ENCODE data around the gene VAV3. TPM values are rescaled to one million over a fixed set of nuclear protein-coding genes. Genes with fewer than 3 reads are reported as not detected.

The VAV3 gene
- total and polyA plus RNA-seq, 2 donors = 3.8 to 24.2 TPM

DNA sequence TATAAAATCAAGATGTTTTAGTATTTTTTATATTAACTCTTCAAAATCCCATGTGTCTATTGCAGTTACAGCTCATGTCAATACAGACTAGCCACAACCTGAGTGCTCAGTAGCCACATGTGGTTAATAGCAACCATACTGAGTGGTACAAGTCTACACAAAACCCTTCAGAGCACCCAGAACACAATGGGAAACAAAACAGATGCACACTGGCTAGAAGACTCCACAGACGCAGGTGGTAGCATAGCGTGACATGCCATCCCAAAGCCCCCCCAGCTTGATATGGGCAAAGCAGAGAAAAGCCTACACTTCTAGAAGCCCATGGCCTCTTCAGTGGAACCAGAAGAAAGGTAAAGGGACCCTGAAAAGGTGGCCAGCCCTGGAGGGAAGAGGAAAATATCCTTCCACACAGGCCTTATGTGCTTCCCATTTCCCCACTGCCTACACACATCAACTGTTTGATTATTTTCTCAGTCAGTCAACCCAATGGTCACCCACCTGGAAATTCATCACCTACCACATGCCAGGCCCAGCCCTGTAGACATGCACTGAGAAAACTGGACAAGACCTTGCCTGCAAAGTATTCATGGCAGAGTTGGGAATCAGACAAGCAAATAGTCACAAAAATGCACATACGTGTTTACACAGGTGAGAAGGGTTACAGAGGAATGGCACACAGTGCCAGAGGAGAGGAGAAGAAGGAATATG is 175.0 kb downstream of the VAV3 start:
- DNase-seq (ENCODE audit: extremely low spot score) = no peak

DNA sequence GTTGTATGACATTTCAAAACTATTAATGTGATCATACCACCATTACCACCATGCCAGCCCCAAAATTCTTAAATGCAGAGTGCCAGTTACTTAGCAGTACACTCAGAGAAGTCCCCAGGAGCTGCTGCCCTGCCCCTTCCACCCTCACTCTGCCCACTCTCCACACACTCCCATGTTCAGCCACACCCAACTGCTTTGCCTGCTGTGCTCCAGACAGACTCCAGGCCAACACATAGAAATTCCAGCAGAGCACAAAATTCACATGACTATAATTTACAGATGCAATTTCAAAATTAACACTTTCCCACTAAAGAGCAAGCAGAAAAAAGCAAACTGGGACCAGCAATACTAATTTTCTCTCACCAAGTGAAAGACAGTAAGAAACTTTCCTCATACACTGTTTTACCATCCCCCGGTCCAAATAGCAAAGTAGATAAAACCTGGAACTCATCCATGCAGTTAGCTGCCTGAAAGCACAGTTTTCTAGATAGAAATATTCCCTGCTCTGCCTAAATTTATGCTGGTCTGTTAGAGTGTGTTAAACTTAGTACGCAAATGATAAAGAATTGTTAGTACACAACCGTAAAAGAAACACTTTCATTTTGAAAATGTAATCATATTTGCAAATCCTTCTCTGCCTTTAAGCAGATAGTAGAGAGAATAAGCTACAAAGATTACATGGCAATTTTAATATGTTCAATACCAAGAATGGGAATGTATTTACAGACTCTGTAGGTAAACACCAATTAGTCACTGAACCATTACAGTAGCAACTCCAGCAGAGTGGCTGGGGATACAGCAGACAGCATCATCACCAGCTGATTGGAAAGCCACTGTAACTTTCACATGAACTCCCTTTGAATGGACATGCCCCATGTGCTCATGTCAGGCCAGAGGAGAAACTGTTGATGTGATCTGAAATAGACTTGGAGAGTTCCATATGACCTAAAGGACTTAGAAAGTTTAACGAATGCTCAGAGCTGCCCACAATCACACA is 176.5 kb downstream of the VAV3 start:
- Histone ChIP-seq H3K27ac (ENCODE audit: low read depth) (no peak overlapping the region), H3K4me3 (ENCODE audit: low read depth, low read length) (no peak overlapping the region), H3K4me1 (ENCODE audit: insufficient read depth) (no peaks in the 10 kb centered on the region), H3K36me3 (ENCODE audit: insufficient read depth) (no peaks in the 10 kb centered on the region)
- 40% methylated on average over 4 of the region's 4 CpGs for WGBS
- DNase-seq (ENCODE audit: extremely low spot score) = no peak

More for the DNA sequence above, 175.0 kb downstream of the VAV3 start:
- Histone ChIP-seq H3K4me1 (ENCODE audit: insufficient read depth) (no peaks in the 10 kb centered on the region), H3K27ac (ENCODE audit: low read depth) (no peak overlapping the region), H3K4me3 (ENCODE audit: low read depth, low read length) (no peak overlapping the region), H3K36me3 (ENCODE audit: insufficient read depth) (no peaks in the 10 kb centered on the region)
- WGBS = 94% methylated on average over 3 of the region's 3 CpGs

DNA sequence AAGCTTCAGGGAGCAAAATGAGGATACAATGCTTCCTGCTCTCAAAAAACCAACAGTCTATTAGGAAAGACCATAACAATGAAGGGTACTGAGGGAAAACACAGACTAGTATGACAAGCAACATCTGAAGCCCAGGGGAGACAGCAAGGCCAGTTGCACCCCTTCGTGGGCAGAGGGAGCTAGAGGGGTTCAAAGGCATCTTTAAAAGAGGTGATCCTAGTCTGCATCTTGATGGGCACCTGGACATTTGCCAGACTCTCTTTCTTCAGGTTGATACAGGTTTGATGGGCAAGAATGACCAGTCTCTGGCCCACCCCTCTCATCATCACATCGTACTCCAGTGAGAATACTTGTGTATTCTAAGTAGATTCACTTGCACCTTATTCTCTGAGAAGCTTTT is 177.7 kb downstream of the VAV3 start:
- DNase-seq (ENCODE audit: extremely low spot score) = no peak
- 90% methylated on average over 2 of the region's 2 CpGs for WGBS
- H3K4me1 ChIP-seq (ENCODE audit: insufficient read depth) = no peaks in the 10 kb centered on the region
- H3K27ac ChIP-seq (ENCODE audit: low read depth) = no peak overlapping the region
- H3K4me3 ChIP-seq (ENCODE audit: low read depth, low read length) = no peak overlapping the region
- H3K36me3 ChIP-seq (ENCODE audit: insufficient read depth) = no peaks in the 10 kb centered on the region

DNA sequence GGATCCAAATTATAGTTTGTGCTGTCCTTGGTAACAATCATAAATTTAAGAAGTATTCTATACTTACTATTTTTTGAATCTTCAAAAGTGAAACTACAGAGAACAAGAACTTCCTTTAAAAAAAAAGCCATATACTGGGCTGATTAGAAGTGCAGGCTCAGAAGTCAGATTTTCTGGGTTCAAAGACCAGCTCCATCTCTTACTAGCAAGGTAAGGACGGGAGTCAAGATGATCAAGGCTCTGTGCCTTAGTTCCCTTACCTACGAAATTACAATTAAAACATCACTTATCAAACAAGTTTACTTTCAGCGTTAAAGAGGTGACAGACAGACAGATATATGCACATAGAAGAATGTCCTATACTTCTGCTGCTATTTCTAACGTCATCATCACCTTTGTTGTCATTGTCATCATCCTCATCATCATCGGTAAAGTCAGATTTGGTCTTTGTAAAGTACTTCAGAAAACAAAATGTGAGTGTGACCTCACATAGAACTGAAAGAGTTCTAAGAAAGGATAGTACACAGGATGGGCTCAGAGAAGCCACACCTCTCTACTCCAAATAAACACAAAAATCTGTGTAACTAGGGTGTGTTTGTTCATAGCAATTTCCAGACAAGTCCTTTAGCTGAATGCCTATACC is 178.7 kb downstream of the VAV3 start:
- H3K4me1 ChIP-seq (ENCODE audit: insufficient read depth) = no peaks in the 10 kb centered on the region
- H3K4me3 ChIP-seq (ENCODE audit: low read depth, low read length) = no peak overlapping the region
- no peak for DNase-seq (ENCODE audit: extremely low spot score)
- H3K36me3 ChIP-seq (ENCODE audit: insufficient read depth) = no peaks in the 10 kb centered on the region
- H3K27ac ChIP-seq (ENCODE audit: low read depth) = no peak overlapping the region
- 79% methylated on average over 5 of the region's 5 CpGs for WGBS

DNA sequence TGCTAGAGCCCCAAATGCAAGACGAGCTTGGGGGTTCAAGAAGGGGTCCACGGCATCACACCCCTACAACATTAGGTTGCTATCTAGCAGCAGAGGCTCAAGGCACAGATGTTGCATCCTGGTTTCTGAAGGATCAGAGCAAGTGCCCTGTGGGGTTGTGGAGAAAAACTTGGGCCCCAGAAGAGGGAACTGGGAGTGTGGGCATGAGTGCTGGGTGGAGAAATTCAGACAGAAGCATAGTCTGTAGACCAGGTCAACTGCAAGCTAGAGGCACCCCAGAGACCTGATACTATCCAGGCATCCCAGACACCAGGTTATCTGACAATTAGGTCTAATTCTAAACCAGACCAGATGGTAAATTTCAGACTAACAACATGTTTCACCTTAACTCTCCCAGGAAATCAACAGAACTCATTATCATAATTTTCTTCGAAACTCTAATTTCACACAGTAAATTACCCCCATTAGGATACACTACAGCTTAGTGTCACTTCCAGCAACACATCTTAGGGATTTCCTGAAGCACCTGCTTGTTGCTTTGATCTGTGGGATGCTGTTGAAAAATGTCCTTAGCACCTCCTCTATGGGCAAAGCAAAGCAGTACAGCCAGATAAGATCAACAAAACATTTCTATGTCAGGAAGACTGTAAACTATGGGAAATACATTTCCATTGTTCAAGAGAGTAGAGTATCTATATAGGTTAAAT is 179.3 kb downstream of the VAV3 start:
- no peaks in the 10 kb centered on the region for H3K4me1 ChIP-seq (ENCODE audit: insufficient read depth)
- no peak overlapping the region for H3K4me3 ChIP-seq (ENCODE audit: low read depth, low read length)
- DNase-seq (ENCODE audit: extremely low spot score) = no peak
- 90% methylated on average over 3 of the region's 3 CpGs for whole genome bisulfite sequencing
- H3K27ac ChIP-seq (ENCODE audit: low read depth) = no peak overlapping the region
- no peaks in the 10 kb centered on the region for H3K36me3 ChIP-seq (ENCODE audit: insufficient read depth)

DNA sequence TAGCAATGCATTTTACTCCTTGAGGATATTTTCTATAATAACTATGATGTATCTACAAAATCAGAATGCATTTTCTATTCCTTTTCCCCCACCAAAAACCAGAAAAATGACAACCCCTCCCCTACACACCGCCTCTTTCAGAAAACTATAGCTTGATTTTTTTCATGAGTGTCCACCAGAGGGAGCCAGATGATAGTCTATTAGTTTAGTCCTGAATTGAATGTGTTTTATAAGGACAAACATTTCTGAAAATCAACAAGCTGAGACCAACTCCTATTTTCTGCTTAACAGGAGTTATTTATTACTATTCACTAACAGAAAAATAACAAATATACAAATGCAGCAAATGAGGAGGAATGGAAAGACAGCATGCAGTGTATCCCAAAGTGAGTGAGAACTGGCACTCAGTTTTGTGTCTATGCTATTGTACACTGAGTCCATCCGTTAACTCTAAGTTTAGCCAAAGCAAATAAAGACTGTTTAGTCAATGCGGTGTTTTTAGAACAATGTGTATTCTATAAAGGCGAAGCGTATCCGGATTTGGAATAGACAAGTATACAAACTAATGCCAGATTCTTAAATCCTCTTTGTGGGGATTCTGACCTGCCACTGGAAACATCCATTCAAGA is 182.6 kb downstream of the VAV3 start:
- Histone ChIP-seq H3K4me1 (ENCODE audit: insufficient read depth) (no peaks in the 10 kb centered on the region), H3K36me3 (ENCODE audit: insufficient read depth) (no peaks in the 10 kb centered on the region), H3K27ac (ENCODE audit: low read depth) (no peak overlapping the region), H3K4me3 (ENCODE audit: low read depth, low read length) (no peak overlapping the region)
- DNase-seq (ENCODE audit: extremely low spot score) = peak; percentile 35
- WGBS = 35% methylated on average over 6 of the region's 6 CpGs

DNA sequence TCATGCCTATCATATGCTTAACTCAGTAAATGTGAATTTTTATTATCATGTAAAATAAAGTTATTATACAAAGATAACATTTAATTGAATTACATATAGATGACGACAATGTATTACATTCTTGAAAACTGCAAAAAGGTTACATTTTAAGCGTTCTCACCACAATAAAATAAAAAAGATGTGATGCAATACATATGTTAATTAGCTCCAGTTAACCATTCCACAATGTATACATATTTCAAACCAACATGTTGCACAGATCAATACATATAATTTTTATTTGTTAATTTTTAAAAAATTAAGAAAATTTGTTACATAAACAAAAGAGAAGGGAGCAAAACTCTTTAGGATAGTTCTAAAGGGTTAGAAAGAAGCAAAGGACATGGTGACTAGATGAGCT is 183.7 kb downstream of the VAV3 start:
- WGBS = 79% methylated on average over 2 of the region's 2 CpGs
- no peak overlapping the region for H3K4me3 ChIP-seq (ENCODE audit: low read depth, low read length)
- no peak for DNase-seq (ENCODE audit: extremely low spot score)
- H3K36me3 ChIP-seq (ENCODE audit: insufficient read depth) = no peaks in the 10 kb centered on the region
- H3K4me1 ChIP-seq (ENCODE audit: insufficient read depth) = no peaks in the 10 kb centered on the region
- no peak overlapping the region for H3K27ac ChIP-seq (ENCODE audit: low read depth)

DNA sequence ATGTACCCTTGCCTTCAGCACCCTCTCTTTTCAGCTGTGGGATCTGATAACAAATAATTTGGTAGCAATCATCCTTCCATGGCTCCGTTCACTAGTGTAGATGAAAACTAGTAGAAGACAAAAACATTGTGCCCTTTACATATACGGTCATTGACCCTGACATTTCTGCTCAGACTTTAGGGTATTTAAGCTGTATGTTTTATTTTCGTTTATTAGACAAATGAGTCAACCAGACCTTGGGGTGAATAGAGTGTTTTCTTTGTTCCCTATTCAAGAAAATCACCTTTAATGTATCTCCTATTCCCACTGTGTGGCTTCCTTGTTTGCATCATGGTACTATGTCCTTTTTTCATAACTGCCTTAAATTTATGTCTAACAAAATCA is 187.3 kb downstream of the VAV3 start:
- WGBS = 80% methylated on average over 3 of the region's 3 CpGs
- no peak overlapping the region for H3K4me3 ChIP-seq (ENCODE audit: low read depth, low read length)
- no peak overlapping the region for H3K27ac ChIP-seq (ENCODE audit: low read depth)
- no peaks in the 10 kb centered on the region for H3K4me1 ChIP-seq (ENCODE audit: insufficient read depth)
- H3K36me3 ChIP-seq (ENCODE audit: insufficient read depth) = no peaks in the 10 kb centered on the region
- no peak for DNase-seq (ENCODE audit: extremely low spot score)

DNA sequence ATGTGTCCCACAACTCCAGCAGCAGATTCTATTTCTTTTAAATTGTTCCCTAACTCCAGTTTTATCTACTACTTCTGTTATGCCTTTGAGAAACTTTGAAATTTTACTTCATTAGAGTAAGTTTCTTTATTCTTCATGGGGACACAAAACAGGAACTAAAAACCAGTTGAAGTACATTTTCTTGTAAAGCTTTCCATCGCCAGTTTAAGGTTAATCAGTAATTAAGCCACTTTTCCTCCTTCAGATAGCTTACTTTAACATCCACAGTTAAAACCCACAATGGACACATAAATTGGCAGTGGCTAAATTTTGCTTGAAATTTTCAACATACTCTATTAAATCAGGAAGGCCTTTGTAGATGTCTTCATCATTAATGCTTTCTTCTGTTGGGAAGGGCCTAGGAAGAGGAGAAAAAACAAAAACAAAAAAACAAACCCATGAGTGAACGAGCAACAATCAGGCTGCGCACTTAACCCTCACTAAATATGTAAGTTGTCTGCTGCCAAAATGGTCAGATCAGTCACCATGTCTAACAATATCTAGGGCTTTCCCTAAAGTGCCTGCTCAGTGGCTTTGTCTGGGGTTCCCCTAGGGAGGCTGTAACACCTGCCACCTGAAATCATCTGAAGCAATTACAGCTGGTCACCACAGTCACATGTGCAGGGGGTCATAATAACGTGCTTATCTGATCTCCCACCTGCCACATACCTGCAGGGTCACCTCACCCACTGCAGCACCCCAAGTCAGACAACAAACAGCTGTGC is 187.9 kb downstream of the VAV3 start:
- Histone ChIP-seq H3K4me1 (ENCODE audit: insufficient read depth) (no peaks in the 10 kb centered on the region), H3K4me3 (ENCODE audit: low read depth, low read length) (no peak overlapping the region), H3K36me3 (ENCODE audit: insufficient read depth) (no peaks in the 10 kb centered on the region), H3K27ac (ENCODE audit: low read depth) (no peak overlapping the region)
- DNase-seq (ENCODE audit: extremely low spot score) = no peak
- 77% methylated on average over 4 of the region's 4 CpGs for WGBS

DNA sequence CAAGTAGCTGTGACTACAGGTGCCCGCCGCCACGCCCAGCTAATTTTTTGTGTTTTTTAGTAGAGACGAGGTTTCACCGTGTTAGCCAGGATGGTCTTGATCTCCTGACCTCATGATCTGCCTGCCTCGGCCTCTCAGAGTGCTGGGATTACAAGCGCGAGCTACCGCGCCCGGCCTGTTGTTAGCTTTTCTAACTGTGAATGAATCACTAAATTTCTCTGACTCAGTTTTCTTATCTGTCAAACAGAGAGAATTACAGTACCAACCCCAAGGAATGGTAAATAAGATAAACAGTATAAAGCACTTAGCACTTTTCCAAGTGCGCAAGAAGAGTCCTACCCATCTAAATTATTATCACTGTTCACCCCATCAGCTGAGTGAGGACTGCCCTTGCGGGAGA is 193.6 kb downstream of the VAV3 start:
- DNase-seq (ENCODE audit: extremely low spot score) = no peak
- Histone ChIP-seq H3K27ac (ENCODE audit: low read depth) (no peak overlapping the region), H3K36me3 (ENCODE audit: insufficient read depth) (no peaks in the 10 kb centered on the region), H3K4me1 (ENCODE audit: insufficient read depth) (peaks cover 2% of the 10 kb centered on the region), H3K4me3 (ENCODE audit: low read depth, low read length) (no peak overlapping the region)
- WGBS = 92% methylated on average over 13 of the region's 13 CpGs

DNA sequence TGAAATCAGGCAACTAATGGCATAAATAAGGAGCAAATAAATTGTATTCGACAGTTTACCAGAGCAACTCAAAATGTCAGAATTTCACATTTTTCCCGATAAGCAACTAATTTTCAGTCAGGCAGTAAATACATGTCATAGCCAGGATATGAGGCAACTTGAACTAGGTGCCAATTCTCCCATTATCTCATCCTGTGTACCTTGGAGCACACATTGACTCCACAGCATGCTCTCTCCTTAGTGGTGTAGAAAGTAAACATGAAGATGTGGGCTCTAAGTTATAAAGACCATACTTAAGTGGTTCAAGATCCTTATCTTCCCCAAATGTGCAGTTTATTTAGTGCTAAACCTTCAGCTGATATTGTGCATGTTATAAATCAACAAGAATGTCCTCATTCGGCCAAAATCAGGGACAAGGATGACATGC is 197.8 kb downstream of the VAV3 start:
- Histone ChIP-seq H3K4me3 (ENCODE audit: low read depth, low read length) (no peak overlapping the region), H3K27ac (ENCODE audit: low read depth) (no peak overlapping the region)
- WGBS = 63% methylated on average over 3 of the region's 3 CpGs

DNA sequence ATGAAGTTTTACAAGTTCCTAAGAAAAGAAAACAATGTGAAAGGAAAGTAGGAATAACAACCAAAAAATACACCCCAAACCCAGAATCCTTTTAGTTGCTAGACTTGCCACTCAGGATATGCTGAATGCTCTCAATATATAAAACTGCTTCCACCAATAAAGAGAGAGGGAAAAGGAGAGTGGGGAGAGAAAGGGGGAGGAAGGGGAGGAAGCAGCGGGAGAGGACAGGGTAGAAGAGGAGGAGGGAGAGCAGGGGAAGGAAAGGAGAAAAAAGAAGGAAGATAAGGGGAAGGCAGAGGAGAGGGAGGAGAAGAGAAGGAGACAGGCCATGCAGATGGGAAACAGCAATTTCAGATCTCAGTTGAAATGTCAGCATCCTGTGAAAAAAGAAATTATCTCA is 198.4 kb downstream of the VAV3 start:
- no peak for DNase-seq (ENCODE audit: extremely low spot score)
- H3K4me3 ChIP-seq (ENCODE audit: low read depth, low read length) = no peak overlapping the region
- H3K4me1 ChIP-seq (ENCODE audit: insufficient read depth) = peaks cover 2% of the 10 kb centered on the region
- H3K36me3 ChIP-seq (ENCODE audit: insufficient read depth) = no peaks in the 10 kb centered on the region
- H3K27ac ChIP-seq (ENCODE audit: low read depth) = no peak overlapping the region
- 57% methylated on average over 1 of the region's 1 CpG for WGBS

More for the DNA sequence above, 197.8 kb downstream of the VAV3 start:
- H3K4me1 ChIP-seq (ENCODE audit: insufficient read depth) = peaks cover 2% of the 10 kb centered on the region
- H3K36me3 ChIP-seq (ENCODE audit: insufficient read depth) = no peaks in the 10 kb centered on the region
- no peak for DNase-seq (ENCODE audit: extremely low spot score)

Measured in urinary bladder (tissue), 4 donors.